Fibroblast of skin of back (primary cell): ENCODE measurements around the gene SYT9. TPM values are rescaled to one million over a fixed set of nuclear protein-coding genes. Genes with fewer than 3 reads are reported as not detected.

Experiments used
- DNase-seq: peaks from one replicate; pipeline ENCODE4 v3.0.0-alpha.2; 2013
- polyA plus RNA-seq, 2 experiments: library from polyadenylated mRNA; unstranded; fragments of 120-200 nt; gene quantifications; one replicate each; pipeline ENCODE4 v1.2.1, GENCODE V29; 2013; ENCODE audit not compliant: insufficient read length in 2 of 2

The SYT9 gene
- not detected for polyA plus RNA-seq (2013, experiment 1 of 2; ENCODE audit: insufficient read length)
- polyA plus RNA-seq (2013, experiment 2 of 2; ENCODE audit: insufficient read length), result not detected

- peak; percentile 36 for DNase-seq
Observed at GRCh38 chr11:7251836-7252682, at the start of gene SYT9. Gene SYT9, plus strand, starts transcription at chr11:7251904. Its CDS starts 283 bp downstream, at chr11:7252187.

DNA sequence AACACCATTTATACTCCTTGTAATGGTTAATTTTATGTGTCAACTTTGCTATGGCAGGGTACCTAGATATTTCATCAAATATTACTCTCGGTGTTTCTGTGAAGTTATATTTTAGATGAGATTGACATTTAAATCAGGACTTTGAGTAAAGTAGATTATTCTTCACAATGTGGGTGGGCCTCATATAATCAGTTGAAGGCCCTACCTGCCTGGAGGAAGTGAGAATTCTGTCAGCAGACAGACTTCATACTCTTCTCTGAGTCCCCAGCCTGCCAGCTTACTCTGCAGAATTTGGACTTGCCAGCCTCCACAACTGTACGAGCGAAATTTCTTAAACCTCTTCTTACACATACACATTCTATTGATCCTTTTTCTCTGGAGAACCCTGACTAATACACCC is 49.3 kb upstream of the SYT9 start:
- no peak for DNase-seq

DNA sequence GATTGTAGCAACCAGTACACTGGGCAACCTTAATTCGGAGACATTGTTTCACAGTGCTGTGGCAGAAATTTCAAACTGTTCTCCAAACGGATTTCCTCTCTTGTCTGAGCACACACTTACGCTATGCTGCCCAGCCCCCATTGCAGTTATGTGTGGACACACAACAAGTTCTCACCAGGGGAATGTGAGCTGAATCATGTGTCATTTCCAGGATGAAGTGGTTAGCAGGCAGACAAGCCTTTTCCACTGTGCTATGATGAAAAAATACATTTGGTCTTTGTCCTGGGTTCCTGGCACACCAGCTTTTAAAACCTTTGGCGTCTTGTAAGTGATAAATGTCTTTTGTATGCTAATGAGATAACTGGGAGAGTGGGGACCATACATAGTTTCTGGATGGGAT is 46.9 kb upstream of the SYT9 start:
- peak; percentile 79 for DNase-seq

DNA sequence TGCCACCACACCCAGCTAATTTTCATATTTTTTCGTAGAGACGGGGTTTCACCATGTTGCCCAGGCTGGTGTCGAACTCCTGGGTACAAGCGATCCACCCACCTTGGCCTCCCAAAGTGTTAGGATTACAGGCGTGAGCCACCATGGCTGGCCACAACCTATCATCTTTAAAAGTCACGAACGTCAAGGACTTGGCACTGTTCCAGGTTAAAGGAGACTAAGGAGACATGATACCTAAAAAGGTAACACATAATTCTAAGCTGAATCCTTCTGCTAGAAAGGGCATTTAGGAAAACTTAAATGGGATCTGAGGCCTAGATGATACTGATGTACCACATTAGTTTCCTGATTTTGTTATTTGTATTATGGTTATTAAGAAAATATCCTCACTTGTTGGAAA is 43.3 kb upstream of the SYT9 start:
- no peak for DNase-seq

DNA sequence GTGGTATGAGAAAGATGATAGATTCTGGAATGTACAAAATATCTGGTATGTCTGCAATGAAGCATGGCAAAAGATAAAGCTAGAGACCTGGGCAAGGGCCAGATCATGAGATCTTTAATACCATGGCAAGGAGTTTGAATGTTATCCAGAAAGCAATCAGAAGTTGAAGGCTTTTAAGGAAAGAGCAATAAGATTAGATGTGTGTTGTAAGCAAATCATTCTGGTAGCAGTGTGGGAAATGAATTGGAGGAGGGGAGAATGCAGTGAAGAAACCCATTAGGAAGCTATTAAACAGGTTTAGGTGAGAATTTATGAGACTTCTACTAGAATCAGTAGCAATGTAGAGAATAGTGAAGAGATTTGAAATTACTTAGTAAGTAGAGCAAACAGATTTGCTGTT is 32.2 kb upstream of the SYT9 start:
- DNase-seq, result no peak

- DNase-seq, result no peak
Observed at GRCh38 chr11:7220636-7221035, 31.1 kb upstream of the SYT9 start.

- DNase-seq, result no peak
Observed at GRCh38 chr11:7222619-7223018, 29.1 kb upstream of the SYT9 start.

DNA sequence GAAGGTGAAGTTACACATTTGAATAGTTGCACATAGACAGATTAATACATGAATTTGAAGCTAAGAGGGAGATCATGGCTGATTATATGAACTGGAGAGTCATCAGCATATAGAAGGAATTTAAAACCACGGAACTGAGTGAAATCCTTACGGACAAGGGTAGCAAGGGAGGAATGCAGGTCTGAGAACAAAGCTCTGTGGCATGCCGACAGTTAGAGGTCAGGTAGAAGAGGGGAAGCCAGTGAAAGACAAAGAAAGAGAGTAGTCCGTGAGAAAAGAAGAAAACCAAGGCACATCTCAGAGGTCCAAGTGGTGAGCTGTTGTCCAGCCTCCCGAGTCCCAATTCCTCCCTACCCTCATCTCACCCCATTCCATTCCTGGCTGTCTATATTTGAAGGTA is 11.8 kb upstream of the SYT9 start:
- no peak for DNase-seq

- DNase-seq, result no peak
Observed at GRCh38 chr11:7245341-7245740, 6.4 kb upstream of the SYT9 start.

- DNase-seq, result peak; percentile 7
Observed at GRCh38 chr11:7246179-7246578, 5.5 kb upstream of the SYT9 start.

DNA sequence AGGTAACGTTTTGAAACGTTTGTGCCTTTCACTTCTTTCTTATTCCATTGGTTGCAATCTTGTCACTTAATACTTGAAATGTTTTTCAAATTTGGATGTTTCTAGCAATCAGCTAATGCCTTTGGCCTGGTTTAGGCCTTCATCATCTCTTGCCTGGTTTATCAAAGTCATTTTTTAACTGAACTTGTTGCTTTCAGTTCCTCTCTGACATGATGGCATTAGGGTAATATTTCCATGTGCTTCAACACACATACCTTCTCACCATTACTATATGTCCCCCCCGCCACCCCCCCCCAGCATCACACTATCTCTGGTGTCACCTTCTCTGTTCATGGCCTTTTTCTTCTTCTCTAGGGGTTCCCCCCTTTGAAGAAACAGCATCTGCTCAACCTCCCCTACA is 1.5 kb upstream of the SYT9 start:
- DNase-seq, result no peak

GRCh38 chr11:7251487-7251835 is 243 bp upstream of the SYT9 start:
- no peak for DNase-seq

DNA sequence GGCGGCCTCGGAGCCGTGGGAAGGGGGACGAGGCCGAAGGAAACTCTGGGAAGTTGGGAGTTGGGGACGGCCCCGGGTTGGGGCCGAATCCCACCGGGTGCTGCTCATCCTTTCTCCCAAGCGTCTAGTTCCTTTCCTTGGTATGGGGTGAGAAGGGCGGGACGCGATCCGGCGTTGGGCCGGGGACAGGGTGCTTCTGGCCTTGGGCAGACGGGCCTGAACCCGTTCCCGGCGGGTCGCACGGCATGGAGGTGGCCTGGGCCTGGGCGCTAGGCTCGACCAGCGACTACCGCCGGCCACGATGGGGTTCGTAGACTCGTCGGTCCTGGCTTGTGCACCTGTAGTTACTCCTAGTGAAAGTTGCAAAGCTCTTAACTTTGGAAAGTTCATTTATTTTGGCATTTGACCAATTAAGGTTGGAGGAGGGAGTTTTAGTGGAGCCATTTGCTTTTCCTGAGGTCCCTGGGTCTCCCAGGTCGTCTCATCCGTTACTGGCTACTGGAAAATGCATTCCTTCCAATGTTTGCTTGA is 1.0 kb downstream of the SYT9 start:
- no peak for DNase-seq

DNA sequence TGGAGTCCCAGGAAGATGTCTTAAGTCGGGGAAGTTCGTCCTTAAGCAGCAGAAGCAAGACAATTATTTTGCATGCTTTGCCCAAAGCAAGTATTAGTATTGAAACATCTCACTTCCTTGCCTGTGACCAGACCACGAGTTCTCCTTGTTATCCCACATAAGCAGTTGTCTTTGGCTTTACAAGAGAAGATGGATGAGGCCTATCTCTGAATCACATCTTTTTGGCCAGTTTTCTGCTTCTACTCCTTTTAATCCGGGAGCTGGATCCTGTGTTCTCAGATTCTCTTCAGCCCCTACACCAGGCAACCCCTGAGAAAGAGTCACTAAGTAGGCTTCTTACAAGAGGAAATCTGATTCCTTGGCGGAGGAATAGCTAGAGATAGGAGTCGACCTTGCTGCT is 2.1 kb downstream of the SYT9 start:
- no peak for DNase-seq

- no peak for DNase-seq
Observed at GRCh38 chr11:7254731-7255291, 3.1 kb downstream of the SYT9 start.

GRCh38 chr11:7256943-7257342 is 5.2 kb downstream of the SYT9 start:
- DNase-seq, result no peak

GRCh38 chr11:7257724-7258123 is 6.0 kb downstream of the SYT9 start:
- no peak for DNase-seq

- DNase-seq, result no peak
Observed at GRCh38 chr11:7261578-7261977, 9.9 kb downstream of the SYT9 start.

DNA sequence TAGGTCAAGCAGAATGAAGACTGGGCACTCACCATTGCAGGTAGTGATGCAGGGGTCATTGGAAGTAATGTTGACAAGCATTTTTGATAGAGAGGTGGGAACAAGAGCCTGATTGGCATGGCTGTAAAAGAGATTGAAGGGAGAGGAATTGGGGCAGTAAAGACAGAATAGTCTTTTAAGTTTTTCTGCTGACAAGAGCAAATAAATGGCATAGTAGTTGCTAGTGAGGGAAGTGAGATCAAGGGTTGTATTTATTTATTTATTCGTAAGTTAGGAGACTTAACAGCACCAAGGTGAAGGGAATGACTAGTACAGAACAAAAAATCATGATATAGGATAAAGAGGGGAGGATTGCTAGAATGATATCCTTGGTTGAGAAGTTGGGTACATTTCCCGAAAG is 11.0 kb downstream of the SYT9 start:
- DNase-seq, result no peak

GRCh38 chr11:7263842-7264241 is 12.1 kb downstream of the SYT9 start:
- no peak for DNase-seq

DNA sequence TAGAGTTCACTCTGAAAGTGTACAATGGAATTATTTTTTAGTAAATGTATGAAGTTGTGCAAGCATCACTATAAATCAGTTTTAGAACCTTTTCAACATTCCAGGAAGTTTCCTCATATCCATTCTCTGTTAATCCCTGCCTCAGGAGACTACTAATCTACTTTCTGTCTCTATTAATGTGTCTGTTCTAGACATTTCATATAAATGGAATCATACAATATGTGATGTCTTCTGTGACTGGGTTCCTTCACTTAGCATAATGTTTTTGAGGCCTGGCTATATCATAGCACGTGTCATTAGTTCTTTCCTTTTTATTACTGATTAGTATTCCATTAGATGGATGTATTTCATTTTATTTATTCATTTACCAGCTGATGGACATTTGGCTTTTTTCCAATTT is 17.1 kb downstream of the SYT9 start:
- DNase-seq, result no peak

- no peak for DNase-seq
Observed at GRCh38 chr11:7270233-7270865, 18.6 kb downstream of the SYT9 start.

GRCh38 chr11:7272373-7272772 is 20.7 kb downstream of the SYT9 start:
- no peak for DNase-seq

GRCh38 chr11:7275133-7275532 is 23.4 kb downstream of the SYT9 start:
- no peak for DNase-seq
